G401 (cell line): ENCODE data around the gene CNRIP1. TPM values are rescaled to one million over a fixed set of nuclear protein-coding genes. Genes with fewer than 3 reads are reported as not detected.

Source experiments
- total RNA-seq: library from RNA; depleted of rRNA; stranded (reverse); fragments of >200 nt; shearing (Covaris generic); gene quantifications from 2 replicates; pipeline ENCODE4 v1.2.3, GENCODE V29; 2014; rRNA removed

The CNRIP1 gene
- total RNA-seq, 1 experiment from 2014 or later, result 8.4 TPM

Other genes with a start within 250 kb of the CNRIP1 start
- 34.1 and 42.1 TPM in 2 replicates for gene PNO1, start 162.1 kb downstream of the CNRIP1 start, total RNA-seq
- 36.6 and 41.7 TPM in 2 replicates for gene PPP3R1, start 67.4 kb downstream of the CNRIP1 start, total RNA-seq
- gene PLEK, start 45.3 kb upstream of the CNRIP1 start, total RNA-seq, result not detected in 2 replicates
- under 0.01 TPM in 1 of 2 replicates, not detected in the other for gene FBXO48, start 147.3 kb upstream of the CNRIP1 start, total RNA-seq
- 0.37 and 0.58 TPM in 2 replicates for gene APLF, start 147.6 kb upstream of the CNRIP1 start, total RNA-seq